Suprapubic skin (tissue), 4 donors: ENCODE measurements around the gene CDHR5.

Experiments used
- CTCF ChIP-seq, 2 donors: fragments of 200-600 bp in 1 of 2; fragments of 450-650 bp in 1 of 2; sonication (generic) in 1 of 2; IDR thresholded peaks; one replicate each; pipeline ENCODE4 v1.5.1; 2016 to 2019; ENCODE audit warnings: antibody characterized with exemption in 2 of 2, mild to moderate bottlenecking in 1 of 2, moderate library complexity in 1 of 2
- POLR2A ChIP-seq, 2 donors: fragments of 450-650 bp; IDR thresholded peaks; one replicate each; pipeline ENCODE4 v1.6.1; 2017; ENCODE audit warnings: antibody characterized with exemption in 2 of 2, mild to moderate bottlenecking in 2 of 2, moderate library complexity in 2 of 2
- POLR2AphosphoS5 ChIP-seq, 3 donors: sonication (generic); formaldehyde crosslinking; IDR thresholded peaks; one replicate each; pipeline ENCODE4 v1.6.1; 2017; ENCODE audit warnings: antibody characterized with exemption in 3 of 3

DNA sequence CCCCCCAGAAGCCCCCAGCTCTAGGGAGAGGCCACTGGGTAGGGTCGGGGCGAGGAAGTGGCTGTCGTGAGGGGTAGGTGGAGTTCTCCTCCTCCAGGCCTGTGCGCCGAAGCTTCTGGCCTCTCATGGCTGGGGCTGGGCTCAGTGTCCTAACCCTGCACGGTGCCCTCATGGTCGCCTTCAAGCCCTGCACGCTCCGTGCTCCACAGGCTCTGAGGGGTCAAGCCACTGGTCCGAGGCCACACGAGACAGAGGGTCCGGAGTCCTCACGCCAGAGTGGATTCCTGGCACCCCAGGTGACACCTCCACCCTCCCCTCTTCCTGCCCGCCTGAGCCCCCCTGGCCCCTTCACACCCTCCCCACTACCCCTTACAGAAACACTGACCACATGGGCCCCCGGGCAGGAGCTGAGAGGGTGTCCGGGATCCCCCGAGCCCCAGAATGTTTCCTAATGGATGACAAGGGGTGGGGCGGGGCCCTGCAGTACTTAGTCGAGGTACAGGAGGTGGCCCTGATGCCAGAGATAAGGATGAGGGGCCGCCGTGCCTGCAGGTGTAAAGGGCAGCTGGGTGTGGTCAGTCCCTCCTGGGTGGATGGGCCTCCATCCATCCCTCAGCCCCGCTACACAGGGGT, 997 bp upstream of the CDHR5 start:
- TF ChIP-seq CTCF (IDR thresholded peaks at IDR 0.05) (no peak), POLR2A (IDR thresholded peaks at IDR 0.05) (no peak), POLR2AphosphoS5 (IDR thresholded peaks at IDR 0.05) (no peak)
